ENCODE results near the gene SP6.

The SP6 gene

GRCh38 chr17:47884427-47884740 is 33.4 kb upstream of the SP6 start:
- Mint-ChIP-seq H3K4me3 (no peak overlapping the region), H3K27me3 (no peaks in the 10 kb centered on the region), H3K4me1 (ENCODE audit: low read depth) (peaks cover 8% of the 10 kb centered on the region), H3K36me3 (ENCODE audit: low read depth) (no peaks in the 10 kb centered on the region), H3K27ac (no peak overlapping the region), H3K9me3 (no peaks in the 10 kb centered on the region)

GRCh38 chr17:47883589-47884426 is 32.8 kb upstream of the SP6 start:
- H3K4me3 Mint-ChIP-seq = no peak overlapping the region
- H3K4me1 Mint-ChIP-seq (ENCODE audit: low read depth) = peaks cover 13% of the 10 kb centered on the region
- H3K27ac Mint-ChIP-seq = no peak overlapping the region

GRCh38 chr17:47882695-47883588 is 32.0 kb upstream of the SP6 start:
- no peaks in the 10 kb centered on the region for H3K9me3 Mint-ChIP-seq
- peaks cover 8% of the 10 kb centered on the region for H3K27me3 Mint-ChIP-seq
- no peak overlapping the region for H3K27ac Mint-ChIP-seq
- no peaks in the 10 kb centered on the region for H3K36me3 Mint-ChIP-seq (ENCODE audit: low read depth)
- H3K4me3 Mint-ChIP-seq = no peak overlapping the region
- H3K4me1 Mint-ChIP-seq (ENCODE audit: low read depth) = peaks cover 14% of the 10 kb centered on the region

More at GRCh38 chr17:47883589-47884426, 32.8 kb upstream of the SP6 start:
- no peaks in the 10 kb centered on the region for H3K9me3 Mint-ChIP-seq
- peaks cover 4% of the 10 kb centered on the region for H3K27me3 Mint-ChIP-seq
- no peaks in the 10 kb centered on the region for H3K36me3 Mint-ChIP-seq (ENCODE audit: low read depth)

GRCh38 chr17:47882247-47882646 is 31.3 kb upstream of the SP6 start:
- H3K4me3 Mint-ChIP-seq = no peak overlapping the region
- peaks cover 9% of the 10 kb centered on the region for H3K27me3 Mint-ChIP-seq
- H3K9me3 Mint-ChIP-seq = no peaks in the 10 kb centered on the region
- H3K4me1 Mint-ChIP-seq (ENCODE audit: low read depth) = peaks cover 14% of the 10 kb centered on the region
- no peaks in the 10 kb centered on the region for H3K36me3 Mint-ChIP-seq (ENCODE audit: low read depth)
- H3K27ac Mint-ChIP-seq = no peak overlapping the region

- H3K36me3 Mint-ChIP-seq (ENCODE audit: low read depth) = no peaks in the 10 kb centered on the region
- no peak overlapping the region for H3K4me3 Mint-ChIP-seq
- no peak overlapping the region for H3K27ac Mint-ChIP-seq
- peaks cover 18% of the 10 kb centered on the region for H3K27me3 Mint-ChIP-seq
- peaks cover 9% of the 10 kb centered on the region for H3K4me1 Mint-ChIP-seq (ENCODE audit: low read depth)
- no peaks in the 10 kb centered on the region for H3K9me3 Mint-ChIP-seq
Measured at GRCh38 chr17:47879776-47880454, 29.0 kb upstream of the SP6 start.

DNA sequence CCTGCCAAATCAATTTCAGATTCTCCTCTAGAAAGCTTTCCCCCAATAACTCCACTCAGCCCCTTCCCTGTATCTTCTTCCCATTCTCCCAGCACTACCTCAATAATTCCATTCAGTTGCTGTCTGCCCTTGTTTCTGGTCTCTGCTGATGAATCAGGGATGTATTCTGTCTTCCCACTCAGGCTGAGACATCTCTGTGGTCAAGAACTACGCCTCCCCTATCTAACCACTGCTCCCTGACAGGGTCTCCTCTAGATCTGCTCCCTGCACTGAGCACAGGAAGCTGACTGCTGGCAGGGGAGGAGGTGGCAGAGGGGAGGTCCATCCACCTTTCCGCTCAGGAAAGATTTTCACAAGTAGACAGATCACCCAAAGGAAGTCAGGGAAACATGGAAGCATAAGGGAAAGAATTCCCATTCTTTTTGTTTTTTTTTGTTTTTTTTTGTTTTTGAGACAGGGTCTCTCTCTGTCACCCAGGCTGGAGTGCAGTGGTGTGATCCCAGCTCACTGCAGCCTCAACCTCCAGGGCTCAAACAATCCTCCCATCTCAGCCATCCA is 28.1 kb upstream of the SP6 start:
- Mint-ChIP-seq H3K4me1 (ENCODE audit: low read depth) (peaks cover 9% of the 10 kb centered on the region), H3K4me3 (no peak overlapping the region)

GRCh38 chr17:47878203-47879027 is 27.5 kb upstream of the SP6 start:
- Mint-ChIP-seq H3K4me1 (ENCODE audit: low read depth) (peaks cover 8% of the 10 kb centered on the region), H3K4me3 (no peak overlapping the region), H3K27me3 (peaks cover 32% of the 10 kb centered on the region), H3K27ac (no peak overlapping the region), H3K36me3 (ENCODE audit: low read depth) (no peaks in the 10 kb centered on the region), H3K9me3 (no peaks in the 10 kb centered on the region)

More for the DNA sequence above, 28.1 kb upstream of the SP6 start:
- Mint-ChIP-seq H3K27ac (no peak overlapping the region), H3K27me3 (peaks cover 25% of the 10 kb centered on the region), H3K9me3 (no peaks in the 10 kb centered on the region), H3K36me3 (ENCODE audit: low read depth) (no peaks in the 10 kb centered on the region)

DNA sequence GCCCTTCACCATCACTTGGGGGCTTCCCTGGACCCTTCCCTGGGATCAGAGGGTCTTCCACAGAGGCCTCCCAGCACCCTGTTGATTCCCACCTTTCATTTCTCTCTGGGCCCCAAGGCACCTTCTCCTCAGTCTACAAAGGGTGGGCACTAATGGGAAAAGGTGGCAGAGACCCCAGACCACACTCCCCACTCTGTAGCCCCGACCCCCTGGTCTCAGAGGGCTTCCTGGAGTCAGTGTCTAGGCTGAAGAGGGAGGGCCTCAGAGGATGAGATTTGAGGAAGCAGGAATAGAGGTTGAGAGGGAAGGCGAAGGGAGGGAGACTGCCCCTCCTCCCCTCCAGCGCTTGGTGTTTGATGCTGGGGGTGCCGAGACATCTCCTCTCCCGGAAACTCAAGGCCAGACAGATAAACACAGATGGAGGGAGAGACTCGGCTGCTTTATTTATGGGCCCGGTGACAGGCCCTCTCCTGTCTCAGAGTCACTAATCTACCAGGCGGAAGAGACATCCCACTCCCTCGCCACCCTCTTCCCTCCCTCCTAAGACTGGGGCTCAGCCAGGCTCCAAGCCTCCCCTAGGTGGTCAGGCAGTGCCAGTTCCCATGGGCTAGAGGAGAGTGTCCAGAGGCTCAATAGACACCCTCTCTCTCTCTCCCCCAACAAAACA is 26.5 kb upstream of the SP6 start:
- H3K9me3 Mint-ChIP-seq = no peaks in the 10 kb centered on the region
- H3K4me3 Mint-ChIP-seq = no peak overlapping the region
- no peaks in the 10 kb centered on the region for H3K36me3 Mint-ChIP-seq (ENCODE audit: low read depth)
- H3K27ac Mint-ChIP-seq = no peak overlapping the region
- peaks cover 6% of the 10 kb centered on the region for H3K4me1 Mint-ChIP-seq (ENCODE audit: low read depth)
- peaks cover 37% of the 10 kb centered on the region for H3K27me3 Mint-ChIP-seq

DNA sequence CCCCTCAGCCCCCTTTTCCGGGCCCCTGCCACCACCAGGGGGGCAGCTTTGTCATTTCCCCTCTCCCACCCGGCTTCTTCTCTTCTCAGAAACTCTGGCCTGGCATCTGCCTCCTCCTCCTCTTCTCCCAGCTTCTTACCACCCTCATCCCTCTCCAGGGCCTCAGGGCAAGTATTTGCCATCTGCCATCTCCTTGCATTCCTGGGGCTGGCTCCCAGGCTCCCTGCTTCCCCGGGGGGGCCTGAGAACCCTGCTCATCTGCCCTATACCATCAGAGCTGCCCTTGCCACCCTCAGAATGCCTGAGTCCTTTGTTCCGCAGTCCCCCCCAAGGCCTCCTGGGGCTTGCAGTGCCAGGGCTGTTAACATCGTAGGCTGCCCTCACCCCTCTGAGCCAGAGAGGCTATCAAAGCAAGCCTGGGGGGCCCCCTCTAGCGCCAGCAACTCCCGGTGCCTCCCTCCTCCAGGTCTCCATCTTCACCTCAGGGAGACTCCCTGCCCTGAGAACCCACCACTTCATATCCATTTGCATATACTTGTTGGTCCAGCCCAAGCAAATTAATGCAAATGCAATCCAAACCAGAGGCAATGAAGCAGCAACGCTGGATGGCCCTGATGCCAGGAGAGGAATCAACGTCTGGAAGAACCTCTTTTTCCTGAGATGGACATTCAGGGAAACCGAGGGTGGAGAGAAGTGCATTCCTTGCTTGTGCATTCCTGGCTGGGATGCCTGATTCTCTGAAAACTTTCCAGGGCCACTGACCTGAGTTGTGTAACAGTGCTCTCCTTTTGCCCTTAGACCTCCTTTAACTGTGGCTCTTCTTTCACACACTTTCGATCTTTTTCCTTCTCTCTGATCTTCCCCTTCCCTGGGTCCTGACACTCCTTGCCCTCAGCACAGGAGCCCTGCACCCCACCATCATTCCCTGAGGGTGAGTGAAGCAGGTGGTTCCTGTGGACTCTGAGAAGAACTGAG is 24.3 kb upstream of the SP6 start:
- Mint-ChIP-seq H3K4me3 (no peak overlapping the region), H3K27ac (no peak overlapping the region), H3K9me3 (no peaks in the 10 kb centered on the region), H3K36me3 (ENCODE audit: low read depth) (no peaks in the 10 kb centered on the region), H3K27me3 (peaks cover 55% of the 10 kb centered on the region), H3K4me1 (ENCODE audit: low read depth) (peaks cover 6% of the 10 kb centered on the region)

GRCh38 chr17:47873200-47874090 is 22.5 kb upstream of the SP6 start:
- Mint-ChIP-seq H3K9me3 (no peaks in the 10 kb centered on the region), H3K27me3 (peaks cover 56% of the 10 kb centered on the region), H3K36me3 (ENCODE audit: low read depth) (no peaks in the 10 kb centered on the region), H3K4me3 (no peak overlapping the region), H3K4me1 (ENCODE audit: low read depth) (no peaks in the 10 kb centered on the region), H3K27ac (no peak overlapping the region)

DNA sequence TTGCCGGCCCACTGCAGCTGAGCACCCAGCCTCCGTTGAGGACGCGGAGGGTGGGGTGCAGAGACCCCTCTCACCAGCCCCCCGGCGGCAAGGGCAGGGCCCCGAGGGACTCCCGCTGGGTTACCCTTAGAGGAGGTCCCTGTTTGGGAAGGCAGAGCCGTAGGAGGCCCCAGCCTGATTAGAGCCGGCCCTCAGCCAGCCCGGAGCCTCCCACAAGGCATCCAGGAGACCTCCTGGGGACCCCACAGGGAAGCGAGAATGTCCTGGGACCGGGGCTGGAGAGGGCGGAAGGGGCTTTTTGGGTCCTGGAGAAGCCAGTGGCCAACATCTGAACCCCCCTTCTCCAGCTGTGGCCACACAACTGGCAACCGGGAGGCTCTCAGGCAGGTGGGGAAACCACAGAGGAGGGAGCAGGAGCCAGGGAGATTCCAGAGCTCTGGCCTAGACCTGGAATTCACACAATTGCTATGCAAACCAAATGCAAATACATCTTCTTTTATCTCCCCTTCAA is 21.7 kb upstream of the SP6 start:
- peaks cover 56% of the 10 kb centered on the region for H3K27me3 Mint-ChIP-seq
- H3K9me3 Mint-ChIP-seq = no peaks in the 10 kb centered on the region
- no peaks in the 10 kb centered on the region for H3K36me3 Mint-ChIP-seq (ENCODE audit: low read depth)
- no peaks in the 10 kb centered on the region for H3K4me1 Mint-ChIP-seq (ENCODE audit: low read depth)
- no peak overlapping the region for H3K27ac Mint-ChIP-seq
- no peak overlapping the region for H3K4me3 Mint-ChIP-seq
